Osteocyte (in vitro differentiated cells): ENCODE measurements around the gene MVD. TPM values are rescaled to one million over a fixed set of nuclear protein-coding genes. Genes with fewer than 3 reads are reported as not detected.

Source experiments
- DNase-seq: peaks from one replicate; pipeline ENCODE4 v3.0.0; 2021; ENCODE audit warnings: mixed read lengths; ENCODE audit not compliant: unreplicated experiment; ENCODE audit errors: extremely low spot score
- H3K27ac Mint-ChIP-seq: one replicate; pipeline ENCODE4 v1.8.0; 2021; ENCODE audit warnings: mild to moderate bottlenecking, mixed read lengths; ENCODE audit not compliant: unreplicated experiment
- H3K27me3 Mint-ChIP-seq: one replicate; pipeline ENCODE4 v1.8.0; 2021; ENCODE audit warnings: mixed read lengths; ENCODE audit not compliant: unreplicated experiment
- H3K36me3 Mint-ChIP-seq: one replicate; pipeline ENCODE4 v1.8.0; 2021; ENCODE audit warnings: mixed read lengths; ENCODE audit not compliant: unreplicated experiment
- H3K4me1 Mint-ChIP-seq: one replicate; pipeline ENCODE4 v1.8.0; 2021; ENCODE audit warnings: mixed read lengths; ENCODE audit not compliant: unreplicated experiment
- H3K4me3 Mint-ChIP-seq: one replicate; pipeline ENCODE4 v1.8.0; 2021; ENCODE audit warnings: mild to moderate bottlenecking, moderate library complexity, mixed read lengths; ENCODE audit not compliant: unreplicated experiment
- H3K9me3 Mint-ChIP-seq: one replicate; pipeline ENCODE4 v1.8.0; 2021; ENCODE audit warnings: mixed read lengths; ENCODE audit not compliant: unreplicated experiment
- CTCF ChIP-seq: fragments of 200-600 bp; sonication (generic); IDR thresholded peaks from 2 replicates; pipeline ENCODE4 v1.5.0; 2021; ENCODE audit warnings: antibody characterized with exemption, mild to moderate bottlenecking, moderate library complexity
- total RNA-seq: library from RNA; stranded (reverse); gene quantifications from 2 replicates; pipeline ENCODE4 v1.2.1, GENCODE V29; 2021

MVD gene
- total RNA-seq, 1 donor from 2014 or later, result 32.8 TPM

GRCh38 chr16:88638323-88639230, 24.3 kb downstream of the MVD start, which contains the start of gene IL17C:
Gene IL17C (plus strand): TSS chr16:88638572. CDS start chr16:88638642, 70 bp downstream.
- Mint-ChIP-seq H3K27ac (no peak within 1 kb of the TSS), H3K27me3 (peaks cover 8% of the 10 kb centered on the region), H3K4me3 (no peak within 1 kb of the TSS), H3K36me3 (no peaks in the 10 kb centered on the region), H3K4me1 (peaks cover 7% of the 10 kb centered on the region), H3K9me3 (no peaks in the 10 kb centered on the region)
- DNase-seq, result no peak
- TF ChIP-seq CTCF, result no peak

DNA sequence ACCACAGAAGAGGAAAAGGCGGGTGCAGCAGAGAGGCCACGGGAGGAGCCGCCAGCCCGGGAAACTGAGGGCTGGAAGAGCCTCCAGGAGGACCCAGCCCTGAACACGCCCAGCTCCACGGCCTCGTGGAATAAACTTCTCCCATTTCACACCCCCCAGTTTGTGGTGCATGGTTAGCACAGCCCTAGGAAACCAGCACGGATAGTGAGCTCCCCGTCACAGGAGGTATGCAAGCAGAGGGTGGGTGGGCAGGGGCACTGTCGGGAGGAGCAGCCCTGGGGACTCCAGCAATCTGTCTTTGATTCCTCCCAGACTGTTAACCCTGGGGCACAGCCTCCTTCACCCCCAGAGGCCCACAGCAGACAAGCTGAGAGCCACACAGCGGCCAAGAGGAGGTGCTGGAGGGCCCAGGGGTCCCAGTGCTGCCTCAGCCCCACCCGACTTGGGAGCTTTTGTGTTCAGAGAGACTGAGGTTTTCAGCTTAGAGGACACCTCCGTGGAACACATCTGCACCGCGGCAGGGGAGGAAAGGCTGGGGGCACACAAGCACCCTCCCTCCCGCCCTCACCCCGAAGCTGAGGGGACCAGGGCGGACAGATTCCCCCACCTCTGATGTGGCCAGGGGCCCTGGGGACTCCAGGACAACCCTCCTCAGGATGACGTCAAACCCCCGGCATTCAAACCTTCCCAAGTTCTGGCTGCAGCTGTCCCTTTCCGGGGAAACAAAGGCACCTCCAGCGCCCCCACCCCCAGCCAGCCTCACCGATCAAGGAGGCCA, 26.2 kb downstream of the MVD start:
- no peak for DNase-seq
- Mint-ChIP-seq H3K27ac (no peak overlapping the region), H3K36me3 (peaks cover 8% of the 10 kb centered on the region)

GRCh38 chr16:88635671-88636319, 27.1 kb downstream of the MVD start:
- H3K36me3 Mint-ChIP-seq, result peaks cover 11% of the 10 kb centered on the region
- peaks cover 8% of the 10 kb centered on the region for H3K27me3 Mint-ChIP-seq
- no peak for TF ChIP-seq CTCF
- H3K4me3 Mint-ChIP-seq, result no peak overlapping the region
- H3K9me3 Mint-ChIP-seq, result no peaks in the 10 kb centered on the region
- no peak overlapping the region for H3K27ac Mint-ChIP-seq
- peaks cover 8% of the 10 kb centered on the region for H3K4me1 Mint-ChIP-seq
- DNase-seq, result no peak

More for the DNA sequence above, 26.2 kb downstream of the MVD start:
- Mint-ChIP-seq H3K27me3 (peaks cover 8% of the 10 kb centered on the region), H3K4me1 (peaks cover 8% of the 10 kb centered on the region), H3K4me3 (no peak overlapping the region), H3K9me3 (no peaks in the 10 kb centered on the region)
- no peak for TF ChIP-seq CTCF

GRCh38 chr16:88634994-88635670, 27.8 kb downstream of the MVD start:
- Mint-ChIP-seq H3K4me1 (peaks cover 8% of the 10 kb centered on the region), H3K4me3 (peak overlapping the region; percentile 22), H3K27me3 (peaks cover 3% of the 10 kb centered on the region), H3K36me3 (peaks cover 14% of the 10 kb centered on the region), H3K27ac (no peak overlapping the region), H3K9me3 (no peaks in the 10 kb centered on the region)
- TF ChIP-seq CTCF, result no peak
- DNase-seq, result no peak
